Glutamatergic neuron (in vitro differentiated cells): ENCODE results near the gene STX19. TPM values are rescaled to one million over a fixed set of nuclear protein-coding genes. Genes with fewer than 3 reads are reported as not detected.

Experiments
- DNase-seq: peaks from one replicate; pipeline ENCODE4 v3.0.0; 2022
- H3K27ac Mint-ChIP-seq: one replicate; pipeline ENCODE4 v1.8.0; 2020; ENCODE audit warnings: mild to moderate bottlenecking, mixed read lengths, inconsistent platforms; ENCODE audit not compliant: unreplicated experiment
- H3K27me3 Mint-ChIP-seq: one replicate; pipeline ENCODE4 v1.8.0; 2020; ENCODE audit warnings: mild to moderate bottlenecking, moderate library complexity, mixed read lengths, inconsistent platforms; ENCODE audit not compliant: unreplicated experiment
- H3K36me3 Mint-ChIP-seq: one replicate; pipeline ENCODE4 v1.8.0; 2020; ENCODE audit warnings: mild to moderate bottlenecking, mixed read lengths, inconsistent platforms; ENCODE audit not compliant: unreplicated experiment
- H3K4me1 Mint-ChIP-seq: one replicate; pipeline ENCODE4 v1.8.0; 2020; ENCODE audit warnings: mild to moderate bottlenecking, low read depth, mixed read lengths, inconsistent platforms; ENCODE audit not compliant: unreplicated experiment
- H3K4me3 Mint-ChIP-seq: one replicate; pipeline ENCODE4 v1.8.0; 2020; ENCODE audit warnings: mild to moderate bottlenecking, mixed read lengths, inconsistent platforms; ENCODE audit not compliant: unreplicated experiment
- H3K9me3 Mint-ChIP-seq: one replicate; pipeline ENCODE4 v1.8.0; 2020; ENCODE audit warnings: mild to moderate bottlenecking, moderate library complexity, mixed read lengths, inconsistent platforms; ENCODE audit not compliant: unreplicated experiment
- CTCF ChIP-seq: fragments of 200-600 bp; sonication (generic); IDR thresholded peaks from one replicate; pipeline ENCODE4 v1.5.0; 2021; ENCODE audit not compliant: partially characterized antibody, unreplicated experiment
- total RNA-seq: library from RNA; stranded (reverse); fragmentation: NEBNext Ultra II Directional; extraction: Animal tissue kit (Norgen Biotek cat#: 25700); gene quantifications from one replicate; pipeline ENCODE4 v1.2.1, GENCODE V29; 2021; ENCODE audit not compliant: unreplicated experiment

STX19 gene
- total RNA-seq, 1 donor from 2014 or later, result not detected

- Mint-ChIP-seq H3K9me3 (peaks cover 2% of the 10 kb centered on the region), H3K36me3 (no peaks in the 10 kb centered on the region), H3K4me3 (no peak overlapping the region), H3K27ac (no peak overlapping the region), H3K4me1 (peaks cover 6% of the 10 kb centered on the region), H3K27me3 (peaks cover 1% of the 10 kb centered on the region)
- no peak for TF ChIP-seq CTCF
- no peak for DNase-seq
Measured at GRCh38 chr3:94015025-94015424, 13.4 kb downstream of the STX19 start.

GRCh38 chr3:94012185-94012584 is 16.2 kb downstream of the STX19 start:
- H3K36me3 Mint-ChIP-seq, result no peaks in the 10 kb centered on the region
- H3K9me3 Mint-ChIP-seq, result no peaks in the 10 kb centered on the region
- H3K27ac Mint-ChIP-seq, result no peak overlapping the region
- TF ChIP-seq CTCF, result no peak
- no peak overlapping the region for H3K4me3 Mint-ChIP-seq
- H3K27me3 Mint-ChIP-seq, result no peaks in the 10 kb centered on the region
- DNase-seq, result no peak
- peaks cover 4% of the 10 kb centered on the region for H3K4me1 Mint-ChIP-seq

GRCh38 chr3:94011233-94011711 is 17.1 kb downstream of the STX19 start:
- no peak for DNase-seq
- Mint-ChIP-seq H3K4me1 (peaks cover 4% of the 10 kb centered on the region), H3K4me3 (no peak overlapping the region), H3K36me3 (no peaks in the 10 kb centered on the region), H3K27ac (no peak overlapping the region), H3K27me3 (peaks cover 1% of the 10 kb centered on the region), H3K9me3 (no peaks in the 10 kb centered on the region)
- no peak for TF ChIP-seq CTCF

- peaks cover 2% of the 10 kb centered on the region for H3K27me3 Mint-ChIP-seq
- H3K4me3 Mint-ChIP-seq, result no peak overlapping the region
- DNase-seq, result no peak
- H3K27ac Mint-ChIP-seq, result no peak overlapping the region
- no peak for TF ChIP-seq CTCF
- H3K4me1 Mint-ChIP-seq, result no peaks in the 10 kb centered on the region
- H3K36me3 Mint-ChIP-seq, result no peaks in the 10 kb centered on the region
- H3K9me3 Mint-ChIP-seq, result no peaks in the 10 kb centered on the region
Measured at GRCh38 chr3:94009608-94010007, 18.8 kb downstream of the STX19 start.

- Mint-ChIP-seq H3K4me1 (no peaks in the 10 kb centered on the region), H3K36me3 (no peaks in the 10 kb centered on the region), H3K9me3 (no peaks in the 10 kb centered on the region), H3K4me3 (no peak overlapping the region), H3K27me3 (peaks cover 2% of the 10 kb centered on the region), H3K27ac (no peak overlapping the region)
- no peak for DNase-seq
- no peak for TF ChIP-seq CTCF
Measured at GRCh38 chr3:94008253-94008652, 20.1 kb downstream of the STX19 start.
